Lower lobe of right lung (tissue), 2 donors: Measurements from ENCODE around the gene AMHR2. TPM values are rescaled to one million over a fixed set of nuclear protein-coding genes. Genes with fewer than 3 reads are reported as not detected.

Experiments used
- ATAC-seq, 2 donors: fragments of 200-7000 bp; cut with Tn5 transposase; one replicate each; pipeline ENCODE4 v1.9.1; 2020 to 2022; ENCODE audit warnings: mild to moderate bottlenecking in 2 of 2, moderate library complexity in 2 of 2
- DNase-seq: peaks from one replicate; pipeline ENCODE4 v3.0.0-alpha.2; 2020
- H3K27ac ChIP-seq: fragments of 200-600 bp; one replicate; pipeline ENCODE4 v1.8.0; 2022
- H3K27me3 ChIP-seq: fragments of 200-600 bp; one replicate; pipeline ENCODE4 v1.8.0; 2022; ENCODE audit warnings: low read depth
- H3K36me3 ChIP-seq: fragments of 200-600 bp; one replicate; pipeline ENCODE4 v1.8.0; 2022; ENCODE audit warnings: mild to moderate bottlenecking
- H3K4me1 ChIP-seq: fragments of 200-600 bp; one replicate; pipeline ENCODE4 v1.8.0; 2022
- H3K4me3 ChIP-seq: fragments of 200-600 bp; one replicate; pipeline ENCODE4 v1.8.0; 2022; ENCODE audit warnings: mild to moderate bottlenecking
- H3K9me3 ChIP-seq: fragments of 200-600 bp; one replicate; pipeline ENCODE4 v1.8.0; 2022
- CTCF ChIP-seq: fragments of 200-600 bp; IDR thresholded peaks from one replicate; pipeline ENCODE4 v1.8.0; 2022; ENCODE audit warnings: antibody characterized with exemption, mild to moderate bottlenecking
- intact Hi-C: fragments of 100-400 bp; cut with DNase I; formaldehyde crosslinking; loops from one replicate; pipeline ENCODE4 v1.11.0; 2022
- total RNA-seq: library from RNA; stranded (reverse); fragmentation: NEBNext Ultra II Directional; extraction: Animal tissue kit (Norgen Biotek cat#: 25700); gene quantifications from one replicate; pipeline ENCODE4 v1.2.1, GENCODE V29; 2021
- donor health status: DM: no; HTN: yes; CAD: no; lungs with severe emphysema.

AMHR2 gene
- total RNA-seq, 1 donor from 2014 or later: 1.2 TPM

GRCh38 chr12:53453953-53454640 lies 30.4 kb downstream of the AMHR2 start:
- H3K27ac ChIP-seq: no peak overlapping the region
- H3K4me3 ChIP-seq: peak overlapping the region; percentile 75
- ATAC-seq (no peak), DNase-seq (no peak)
- no peaks in the 10 kb centered on the region for H3K27me3 ChIP-seq
- no peak for TF ChIP-seq CTCF
- no peaks in the 10 kb centered on the region for H3K9me3 ChIP-seq
- peaks cover 56% of the 10 kb centered on the region for H3K36me3 ChIP-seq
- peaks cover 24% of the 10 kb centered on the region for H3K4me1 ChIP-seq
- intact Hi-C loops: no loop called here

GRCh38 chr12:53454707-53455106 lies 31.1 kb downstream of the AMHR2 start:
- peaks cover 62% of the 10 kb centered on the region for H3K36me3 ChIP-seq
- peak overlapping the region; percentile 1 for H3K4me3 ChIP-seq
- intact Hi-C loops: no loop called here

GRCh38 chr12:53456654-53457366 lies 33.2 kb downstream of the AMHR2 start:
- ATAC-seq: no peak
- no peak overlapping the region for H3K27ac ChIP-seq
- intact Hi-C loops: no loop called here
- no peaks in the 10 kb centered on the region for H3K9me3 ChIP-seq
- peaks cover 24% of the 10 kb centered on the region for H3K4me1 ChIP-seq
- H3K27me3 ChIP-seq: no peaks in the 10 kb centered on the region
- H3K36me3 ChIP-seq: peaks cover 84% of the 10 kb centered on the region
- no peak overlapping the region for H3K4me3 ChIP-seq
- DNase-seq: no peak
- no peak for TF ChIP-seq CTCF

More at GRCh38 chr12:53454707-53455106, 31.1 kb downstream of the AMHR2 start:
- Histone ChIP-seq H3K9me3 (no peaks in the 10 kb centered on the region), H3K27me3 (no peaks in the 10 kb centered on the region), H3K27ac (no peak overlapping the region), H3K4me1 (peaks cover 24% of the 10 kb centered on the region)
- no peak for TF ChIP-seq CTCF
- ATAC-seq (no peak), DNase-seq (no peak)

GRCh38 chr12:53459097-53459496 lies 35.4 kb downstream of the AMHR2 start:
- H3K36me3 ChIP-seq: peaks cover 100% of the 10 kb centered on the region
- no peaks in the 10 kb centered on the region for H3K9me3 ChIP-seq
- TF ChIP-seq CTCF: no peak
- H3K27me3 ChIP-seq: no peaks in the 10 kb centered on the region
- no peak for ATAC-seq
- no peak for DNase-seq
- no peak overlapping the region for H3K4me3 ChIP-seq
- H3K4me1 ChIP-seq: peaks cover 12% of the 10 kb centered on the region
- H3K27ac ChIP-seq: no peak overlapping the region
- intact Hi-C loops: no loop called here

GRCh38 chr12:53461059-53461458 lies 37.4 kb downstream of the AMHR2 start:
- no peak overlapping the region for H3K27ac ChIP-seq
- no peak overlapping the region for H3K4me3 ChIP-seq
- DNase-seq (no peak), ATAC-seq (no peak)
- no peaks in the 10 kb centered on the region for H3K27me3 ChIP-seq
- no peaks in the 10 kb centered on the region for H3K4me1 ChIP-seq
- TF ChIP-seq CTCF: no peak
- peaks cover 100% of the 10 kb centered on the region for H3K36me3 ChIP-seq
- no peaks in the 10 kb centered on the region for H3K9me3 ChIP-seq
- intact Hi-C loops: no loop called here
